ENCODE data around the gene ALX1. TPM values are rescaled to one million over a fixed set of nuclear protein-coding genes. Genes with fewer than 3 reads are reported as not detected.
A peak's percentile ranks its signal among the peaks of the same experiment; 100 is the strongest.

ALX1 gene
- total RNA-seq, 2 donors from 2014 or later, result not detected

DNA sequence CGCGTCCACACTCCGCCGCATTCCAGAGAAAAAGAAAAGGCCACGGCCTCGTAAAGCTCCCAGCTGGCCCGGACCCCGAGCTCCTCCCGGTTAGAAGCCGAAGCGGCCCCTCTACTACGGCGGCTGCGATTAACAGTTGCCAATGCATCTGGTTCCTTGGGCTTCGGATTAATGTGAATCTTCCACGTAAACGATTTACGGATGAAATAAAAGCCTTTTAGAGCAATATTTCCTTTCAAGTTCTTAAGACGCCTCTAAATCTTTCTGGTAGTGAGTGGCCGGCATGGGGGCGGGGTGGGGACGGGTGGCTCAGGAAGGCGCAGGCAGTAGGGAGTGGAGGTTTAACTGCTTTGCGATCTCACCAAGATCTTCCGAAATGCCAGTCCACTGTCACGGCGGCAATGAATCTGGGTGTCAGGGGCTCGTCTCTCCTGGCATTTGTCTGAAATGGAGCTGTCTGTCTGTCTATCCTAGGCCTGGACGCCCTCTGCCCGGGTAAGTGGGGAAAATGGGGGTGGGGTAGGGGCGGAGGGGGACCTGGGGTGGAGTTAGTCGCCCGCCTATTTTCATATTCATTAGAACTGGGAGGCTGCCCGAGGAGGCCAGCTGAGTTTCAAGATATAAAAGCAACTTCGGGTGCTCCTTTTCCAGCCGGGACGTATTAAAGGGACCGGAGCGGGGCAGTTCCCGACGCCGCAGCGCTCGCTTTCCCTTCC, 413 bp upstream of the ALX1 start:
- H3K4me3 ChIP-seq, result no peak overlapping the region
- no peaks in the 10 kb centered on the region for H3K9me3 ChIP-seq
- no peaks in the 10 kb centered on the region for H3K36me3 ChIP-seq (replicated peaks in 1 of 2; ENCODE audit: insufficient read depth in 1 of 2, low read depth in 2 of 2)
- H3K27ac ChIP-seq, result no peak overlapping the region
- peaks cover 0 to 48% of the 10 kb centered on the region in 2 donors for H3K27me3 ChIP-seq
- no peak for ATAC-seq
- H3K4me1 ChIP-seq, result peaks cover 19% of the 10 kb centered on the region
- TF ChIP-seq, protein P1, sequence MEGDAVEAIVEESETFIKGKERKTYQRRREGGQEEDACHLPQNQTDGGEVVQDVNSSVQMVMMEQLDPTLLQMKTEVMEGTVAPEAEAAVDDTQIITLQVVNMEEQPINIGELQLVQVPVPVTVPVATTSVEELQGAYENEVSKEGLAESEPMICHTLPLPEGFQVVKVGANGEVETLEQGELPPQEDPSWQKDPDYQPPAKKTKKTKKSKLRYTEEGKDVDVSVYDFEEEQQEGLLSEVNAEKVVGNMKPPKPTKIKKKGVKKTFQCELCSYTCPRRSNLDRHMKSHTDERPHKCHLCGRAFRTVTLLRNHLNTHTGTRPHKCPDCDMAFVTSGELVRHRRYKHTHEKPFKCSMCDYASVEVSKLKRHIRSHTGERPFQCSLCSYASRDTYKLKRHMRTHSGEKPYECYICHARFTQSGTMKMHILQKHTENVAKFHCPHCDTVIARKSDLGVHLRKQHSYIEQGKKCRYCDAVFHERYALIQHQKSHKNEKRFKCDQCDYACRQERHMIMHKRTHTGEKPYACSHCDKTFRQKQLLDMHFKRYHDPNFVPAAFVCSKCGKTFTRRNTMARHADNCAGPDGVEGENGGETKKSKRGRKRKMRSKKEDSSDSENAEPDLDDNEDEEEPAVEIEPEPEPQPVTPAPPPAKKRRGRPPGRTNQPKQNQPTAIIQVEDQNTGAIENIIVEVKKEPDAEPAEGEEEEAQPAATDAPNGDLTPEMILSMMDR (IDR thresholded peaks at IDR 0.05), result no peak
- no peak for TF ChIP-seq POLR2A (IDR thresholded peaks at IDR 0.05)
- intact Hi-C loops (cut with DNase I), result no loop called here
- no peak for DNase-seq
- 7 to 9% methylated on average over 38 to 44 of the region's 44 CpGs for WGBS, 2 donors

DNA sequence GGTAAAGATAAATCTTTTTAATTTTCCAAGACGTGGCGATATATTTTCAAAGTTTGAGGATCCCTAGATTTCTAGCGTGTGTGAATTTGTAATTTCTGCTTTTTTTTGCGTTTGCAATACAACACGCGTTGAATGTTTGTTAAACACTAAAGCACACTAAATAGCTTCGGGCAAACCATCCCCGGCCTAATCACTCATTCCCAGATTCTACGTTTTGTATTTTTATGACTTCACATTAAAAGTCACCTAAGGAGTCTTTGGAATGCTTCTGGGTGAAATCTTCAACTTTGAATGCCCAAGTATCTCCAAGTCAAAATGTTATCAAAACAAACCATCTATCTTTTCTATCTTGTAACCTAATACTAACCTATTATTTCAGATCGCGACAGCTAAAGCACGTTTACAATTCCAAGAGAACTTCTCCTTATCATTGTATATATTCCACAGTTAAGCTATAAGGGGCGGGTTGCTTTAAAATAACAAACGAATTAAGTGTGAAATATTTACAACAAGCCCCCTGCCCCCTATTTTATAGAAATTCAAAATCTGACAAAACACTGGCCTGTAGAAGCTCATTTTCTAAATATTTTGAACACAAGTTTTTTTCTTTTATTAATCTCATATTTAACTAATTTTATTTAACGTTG, 1.1 kb downstream of the ALX1 start:
- Histone ChIP-seq H3K36me3 (replicated peaks in 1 of 2; ENCODE audit: insufficient read depth in 1 of 2, low read depth in 2 of 2) (no peaks in the 10 kb centered on the region), H3K4me1 (peaks cover 19% of the 10 kb centered on the region), H3K4me3 (peak overlapping the region in 1 of 2 donors; percentile 22), H3K9me3 (no peaks in the 10 kb centered on the region), H3K27me3 (peaks cover 0 to 48% of the 10 kb centered on the region in 2 donors), H3K27ac (no peak overlapping the region)
- TF ChIP-seq, protein P1 (IDR thresholded peaks at IDR 0.05), result no peak
- no peak for TF ChIP-seq POLR2A (IDR thresholded peaks at IDR 0.05)
- DNase-seq, result no peak
- intact Hi-C loops (cut with DNase I), result no loop called here
- WGBS, 2 donors, result 4 to 12% methylated on average over 15 of the region's 15 CpGs
- ATAC-seq, result no peak

DNA sequence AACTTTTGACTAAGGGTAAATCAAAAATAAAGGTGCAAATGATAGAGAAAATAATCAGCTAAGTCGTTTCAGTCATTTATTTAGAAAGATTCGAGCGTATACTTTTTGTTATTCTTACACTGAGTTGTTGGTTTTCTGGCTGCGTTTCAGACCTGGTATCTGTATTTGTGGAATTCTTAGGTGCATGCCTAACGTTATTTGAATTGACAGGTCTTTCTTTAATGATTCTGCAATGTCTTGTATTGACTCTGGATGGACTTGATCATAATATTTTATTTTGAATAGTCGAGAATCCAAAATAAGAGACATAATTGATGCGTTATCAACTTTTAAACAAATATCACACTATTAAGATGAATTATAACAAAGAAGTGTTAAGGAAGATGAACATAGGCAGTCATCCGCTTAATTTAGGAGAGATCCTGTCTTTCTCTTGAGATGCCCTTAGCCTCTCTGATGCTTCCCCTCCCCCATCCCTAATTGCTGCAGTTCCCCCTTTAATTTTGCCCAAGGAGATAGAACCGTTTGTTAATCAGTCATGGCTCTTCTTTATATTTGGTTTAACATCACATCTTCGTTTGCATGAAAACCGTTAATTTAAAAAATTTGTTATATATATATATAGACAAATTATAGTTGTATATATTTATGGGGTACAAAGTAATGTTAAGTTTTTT, 1.8 kb downstream of the ALX1 start:
- Histone ChIP-seq H3K4me1 (peaks cover 19% of the 10 kb centered on the region), H3K4me3 (no peak overlapping the region), H3K36me3 (replicated peaks in 1 of 2; ENCODE audit: insufficient read depth in 1 of 2, low read depth in 2 of 2) (no peaks in the 10 kb centered on the region), H3K27ac (no peak overlapping the region), H3K9me3 (no peaks in the 10 kb centered on the region), H3K27me3 (peaks cover 0 to 48% of the 10 kb centered on the region in 2 donors)
- TF ChIP-seq, protein P1 (IDR thresholded peaks at IDR 0.05), result no peak
- no peak for TF ChIP-seq POLR2A (IDR thresholded peaks at IDR 0.05)
- ATAC-seq (no peak), DNase-seq (no peak)
- intact Hi-C loops (cut with DNase I), result no loop called here
- 6 to 8% methylated on average over 11 of the region's 11 CpGs for WGBS, 2 donors

DNA sequence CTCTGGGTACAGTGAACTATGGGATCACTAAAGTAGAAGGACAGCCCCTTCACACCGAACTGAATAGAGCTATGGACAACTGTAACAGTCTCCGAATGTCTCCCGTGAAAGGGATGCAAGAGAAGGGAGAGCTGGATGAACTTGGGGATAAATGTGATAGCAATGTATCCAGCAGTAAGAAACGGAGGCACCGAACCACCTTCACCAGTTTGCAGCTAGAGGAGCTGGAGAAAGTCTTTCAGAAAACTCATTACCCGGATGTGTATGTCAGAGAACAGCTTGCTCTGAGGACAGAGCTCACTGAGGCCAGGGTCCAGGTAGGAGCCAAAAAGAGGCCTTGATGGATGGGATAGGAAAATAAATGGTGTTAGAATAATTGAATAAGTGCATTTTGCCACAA, 3.5 kb downstream of the ALX1 start:
- peaks cover 19% of the 10 kb centered on the region for H3K4me1 ChIP-seq
- TF ChIP-seq, protein P1 (IDR thresholded peaks at IDR 0.05), result no peak
- no peak for TF ChIP-seq POLR2A (IDR thresholded peaks at IDR 0.05)
- no peak overlapping the region for H3K27ac ChIP-seq
- H3K36me3 ChIP-seq (replicated peaks in 1 of 2; ENCODE audit: insufficient read depth in 1 of 2, low read depth in 2 of 2), result no peaks in the 10 kb centered on the region
- DNase-seq (no peak), ATAC-seq (no peak)
- peaks cover 0 to 46% of the 10 kb centered on the region in 2 donors for H3K27me3 ChIP-seq
- no peak overlapping the region for H3K4me3 ChIP-seq
- H3K9me3 ChIP-seq, result no peaks in the 10 kb centered on the region
- 37 to 44% methylated on average over 6 of the region's 6 CpGs for WGBS, 2 donors
- intact Hi-C loops (cut with DNase I), result no loop called here

Measured in body of pancreas (tissue), 4 donors.